ENCODE measurements around the gene TMEM165.
A peak's percentile ranks its signal among the peaks of the same experiment; 100 is the strongest.

TMEM165 gene

DNA sequence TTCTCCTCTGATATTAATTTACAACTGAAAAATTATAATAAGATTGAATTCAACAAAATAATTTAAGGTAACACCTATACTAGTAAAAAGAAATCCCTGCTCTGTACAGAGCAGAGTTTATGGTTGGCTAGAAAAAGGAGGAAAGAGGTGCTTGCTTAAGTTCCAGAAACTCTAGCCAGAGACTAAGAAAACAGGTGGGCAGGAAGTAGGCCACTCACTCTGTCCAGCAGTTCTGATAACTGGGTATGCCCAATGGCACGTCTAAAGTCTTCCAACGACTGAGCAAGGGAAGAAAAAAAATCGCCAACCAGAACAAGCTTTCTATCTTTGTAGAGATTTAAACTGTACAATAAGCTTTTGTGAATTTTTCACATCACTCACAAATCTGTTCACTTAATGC is 42.1 kb downstream of the TMEM165 start:
- peaks cover 82% of the 10 kb centered on the region for H3K36me3 Mint-ChIP-seq (ENCODE audit: low read depth)
- no peaks in the 10 kb centered on the region for H3K9me3 Mint-ChIP-seq
- intact Hi-C loops (cut with micrococcal nuclease) = loop anchor here (10.0 kb wide), 1 partner anchor 107 kb away; the partner anchor contains the start of gene CLOCK
- no peak overlapping the region for H3K27ac Mint-ChIP-seq
- H3K4me1 Mint-ChIP-seq (ENCODE audit: low read depth) = no peaks in the 10 kb centered on the region
- H3K27me3 Mint-ChIP-seq = no peaks in the 10 kb centered on the region
- H3K4me3 Mint-ChIP-seq = no peak overlapping the region

DNA sequence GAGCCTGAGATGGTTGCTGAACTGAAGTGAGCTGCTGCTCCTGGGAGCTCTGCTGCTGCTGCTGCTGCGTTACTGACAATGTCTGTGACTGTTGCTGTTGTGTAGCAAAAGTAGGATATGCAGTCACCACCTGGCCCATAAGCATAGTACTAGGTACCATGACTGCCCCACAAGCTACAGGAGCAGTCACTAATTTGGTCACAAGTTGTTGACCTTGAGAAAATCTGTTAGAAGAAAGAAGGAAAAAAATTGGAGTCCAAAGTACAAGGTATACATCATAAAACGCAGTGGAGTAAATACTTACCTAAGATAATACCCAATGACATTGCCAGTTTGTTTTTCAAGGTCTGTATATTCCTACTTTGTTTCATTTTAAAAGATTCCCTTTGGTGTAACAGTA is 42.6 kb downstream of the TMEM165 start:
- H3K27ac Mint-ChIP-seq = no peak overlapping the region

DNA sequence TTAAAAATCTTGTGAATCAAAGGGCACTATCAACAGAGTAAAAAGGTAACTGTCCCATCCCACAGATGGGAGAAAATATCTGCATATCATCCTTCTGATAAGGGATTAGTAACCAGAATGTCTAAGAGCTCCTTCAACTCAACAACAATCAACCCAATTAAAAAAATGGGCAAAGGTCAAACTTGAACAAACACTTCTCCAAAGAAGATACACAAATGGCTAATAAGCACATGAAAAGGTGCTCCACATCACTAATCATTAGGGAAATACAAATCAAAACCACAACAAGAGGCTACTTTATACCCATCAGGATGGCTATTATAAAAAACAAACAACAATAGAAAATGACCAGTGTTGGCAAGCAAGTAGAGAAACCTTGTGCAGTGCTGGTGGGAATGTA is 43.3 kb downstream of the TMEM165 start:
- Mint-ChIP-seq H3K27me3 (no peaks in the 10 kb centered on the region), H3K9me3 (no peaks in the 10 kb centered on the region), H3K4me1 (ENCODE audit: low read depth) (no peaks in the 10 kb centered on the region), H3K27ac (no peak overlapping the region), H3K4me3 (no peak overlapping the region), H3K36me3 (ENCODE audit: low read depth) (peaks cover 79% of the 10 kb centered on the region)
- intact Hi-C loops (cut with micrococcal nuclease) = loop anchor here (10.0 kb wide), 1 partner anchor 106 kb away; the partner anchor contains the start of gene CLOCK

More for the DNA sequence above, 42.6 kb downstream of the TMEM165 start:
- Mint-ChIP-seq H3K27me3 (no peaks in the 10 kb centered on the region), H3K4me3 (no peak overlapping the region), H3K9me3 (no peaks in the 10 kb centered on the region), H3K36me3 (ENCODE audit: low read depth) (peaks cover 77% of the 10 kb centered on the region), H3K4me1 (ENCODE audit: low read depth) (no peaks in the 10 kb centered on the region)
- intact Hi-C loops (cut with micrococcal nuclease) = loop anchor here (10.0 kb wide), 1 partner anchor 106 kb away; the partner anchor contains the start of gene CLOCK

DNA sequence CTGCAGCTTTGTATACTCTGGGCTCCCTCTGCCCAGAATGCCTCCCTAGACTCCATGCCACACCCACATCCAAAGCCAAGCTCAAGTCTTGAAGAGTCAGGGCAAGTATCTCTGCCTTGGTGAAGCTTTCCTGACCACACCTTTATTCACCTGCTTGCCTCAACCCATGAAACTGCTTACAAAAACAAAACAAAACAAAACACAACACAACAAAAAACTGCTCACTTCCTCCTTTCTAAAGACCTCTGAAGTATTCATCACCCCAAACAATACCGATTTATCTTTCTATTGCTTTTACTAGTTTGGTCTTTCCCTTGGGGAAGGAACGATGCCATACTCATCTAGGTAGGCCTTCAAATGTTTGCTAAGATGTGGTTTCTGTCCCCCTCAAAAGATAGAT is 45.0 kb downstream of the TMEM165 start:
- Mint-ChIP-seq H3K27me3 (no peaks in the 10 kb centered on the region), H3K27ac (peak overlapping the region; percentile 7), H3K9me3 (no peaks in the 10 kb centered on the region), H3K4me1 (ENCODE audit: low read depth) (no peaks in the 10 kb centered on the region), H3K4me3 (no peak overlapping the region), H3K36me3 (ENCODE audit: low read depth) (peaks cover 68% of the 10 kb centered on the region)
- intact Hi-C loops (cut with micrococcal nuclease) = no loop called here

DNA sequence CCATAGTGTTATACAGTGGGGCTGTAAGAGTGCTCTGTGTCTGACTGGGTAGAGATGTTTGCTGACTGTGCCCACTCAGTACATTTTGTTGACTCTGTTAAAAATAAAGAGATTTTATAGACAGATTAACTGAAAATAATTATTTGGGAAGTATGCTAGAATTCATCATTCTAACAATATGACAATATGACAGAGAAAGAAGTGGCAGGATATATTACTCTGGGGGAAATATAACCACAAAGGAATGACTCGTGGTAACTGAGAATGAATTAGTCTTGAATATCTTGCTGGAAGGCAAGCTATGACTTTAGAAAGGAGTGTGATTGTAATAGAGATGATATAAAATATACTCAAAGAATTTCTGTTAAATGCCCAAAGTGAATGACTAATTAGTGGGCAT is 46.8 kb downstream of the TMEM165 start:
- intact Hi-C loops (cut with micrococcal nuclease) = no loop called here
- H3K36me3 Mint-ChIP-seq (ENCODE audit: low read depth) = peaks cover 63% of the 10 kb centered on the region
- H3K27ac Mint-ChIP-seq = no peak overlapping the region
- no peaks in the 10 kb centered on the region for H3K9me3 Mint-ChIP-seq
- no peak overlapping the region for H3K4me3 Mint-ChIP-seq
- no peaks in the 10 kb centered on the region for H3K4me1 Mint-ChIP-seq (ENCODE audit: low read depth)
- no peaks in the 10 kb centered on the region for H3K27me3 Mint-ChIP-seq

DNA sequence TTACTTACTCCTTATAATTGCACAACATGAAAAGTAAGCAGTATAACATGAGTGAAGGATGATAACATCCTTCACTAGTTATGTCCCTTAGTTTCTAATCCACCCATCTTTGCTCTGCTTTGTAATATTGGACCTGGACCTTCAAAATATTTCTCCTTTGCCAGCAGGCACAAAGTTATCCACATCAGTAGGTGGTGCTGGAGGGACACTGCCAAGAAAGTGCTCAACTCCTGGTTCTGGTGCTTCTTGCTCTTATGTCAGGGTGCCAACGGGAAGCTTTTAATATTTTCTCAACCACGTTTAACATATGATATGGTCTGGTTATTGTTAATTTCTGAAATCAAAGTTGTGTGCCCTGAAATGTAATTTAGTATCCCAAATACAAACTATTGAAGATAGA is 49.1 kb downstream of the TMEM165 start:
- intact Hi-C loops (cut with micrococcal nuclease) = no loop called here

DNA sequence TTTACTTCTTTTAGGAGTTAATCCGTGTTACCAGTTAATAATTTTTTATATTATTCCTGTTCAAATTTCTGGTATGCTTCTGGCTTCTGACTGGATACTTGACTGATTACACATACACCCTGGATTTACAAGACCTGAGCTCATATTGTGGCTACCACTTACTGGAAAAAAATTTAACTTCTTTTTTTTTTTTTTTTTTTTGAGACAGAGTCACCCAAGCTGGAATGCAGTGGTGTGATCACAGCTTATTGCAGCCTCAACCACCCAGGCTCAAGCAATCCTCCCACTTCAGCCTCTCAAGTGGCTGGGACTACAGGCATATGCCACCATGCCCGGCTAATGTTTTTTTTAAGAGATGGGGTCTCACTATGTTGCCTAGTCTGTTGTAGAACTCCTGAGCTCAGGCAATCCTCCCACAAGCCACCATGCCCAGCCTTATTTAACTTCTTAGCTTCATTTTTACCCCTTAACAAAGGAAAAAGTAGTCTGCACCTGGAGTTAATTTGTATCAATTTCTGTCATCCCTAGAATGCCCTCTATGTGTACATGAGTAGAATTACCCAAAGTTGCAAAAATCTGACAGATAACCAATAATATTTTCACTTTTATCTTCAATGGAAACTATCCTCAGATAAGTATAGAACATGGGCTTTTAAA is 50.3 kb downstream of the TMEM165 start:
- no peak overlapping the region for H3K4me3 Mint-ChIP-seq

More for the DNA sequence above, 49.1 kb downstream of the TMEM165 start:
- no peak overlapping the region for H3K27ac Mint-ChIP-seq
- no peaks in the 10 kb centered on the region for H3K9me3 Mint-ChIP-seq
- H3K36me3 Mint-ChIP-seq (ENCODE audit: low read depth) = peaks cover 61% of the 10 kb centered on the region
- H3K27me3 Mint-ChIP-seq = no peaks in the 10 kb centered on the region
- H3K4me1 Mint-ChIP-seq (ENCODE audit: low read depth) = no peaks in the 10 kb centered on the region
- no peak overlapping the region for H3K4me3 Mint-ChIP-seq

DNA sequence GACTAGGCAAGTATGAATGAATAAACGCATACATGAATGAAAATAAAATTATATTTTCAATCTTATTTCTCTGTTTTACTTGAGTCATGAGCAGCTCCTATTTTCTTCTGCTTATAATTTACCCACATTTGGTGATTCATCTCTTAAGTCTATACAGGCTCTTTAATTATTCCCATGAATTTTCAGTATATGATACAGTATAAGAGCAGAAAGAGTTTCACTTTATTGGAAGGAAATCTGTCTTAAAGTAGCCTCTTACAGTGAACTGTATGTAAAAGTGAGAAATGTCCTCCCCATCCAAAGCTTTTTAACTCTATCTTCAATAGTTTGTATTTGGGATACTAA is 50.8 kb downstream of the TMEM165 start:
- intact Hi-C loops (cut with micrococcal nuclease) = no loop called here
- Mint-ChIP-seq H3K27ac (no peak overlapping the region), H3K4me1 (ENCODE audit: low read depth) (no peaks in the 10 kb centered on the region), H3K36me3 (ENCODE audit: low read depth) (peaks cover 61% of the 10 kb centered on the region), H3K4me3 (no peak overlapping the region), H3K27me3 (no peaks in the 10 kb centered on the region), H3K9me3 (no peaks in the 10 kb centered on the region)

More for the DNA sequence above, 50.3 kb downstream of the TMEM165 start:
- no peaks in the 10 kb centered on the region for H3K9me3 Mint-ChIP-seq
- no peak overlapping the region for H3K27ac Mint-ChIP-seq
- H3K4me1 Mint-ChIP-seq (ENCODE audit: low read depth) = no peaks in the 10 kb centered on the region
- H3K36me3 Mint-ChIP-seq (ENCODE audit: low read depth) = peaks cover 61% of the 10 kb centered on the region
- intact Hi-C loops (cut with micrococcal nuclease) = no loop called here
- no peaks in the 10 kb centered on the region for H3K27me3 Mint-ChIP-seq

DNA sequence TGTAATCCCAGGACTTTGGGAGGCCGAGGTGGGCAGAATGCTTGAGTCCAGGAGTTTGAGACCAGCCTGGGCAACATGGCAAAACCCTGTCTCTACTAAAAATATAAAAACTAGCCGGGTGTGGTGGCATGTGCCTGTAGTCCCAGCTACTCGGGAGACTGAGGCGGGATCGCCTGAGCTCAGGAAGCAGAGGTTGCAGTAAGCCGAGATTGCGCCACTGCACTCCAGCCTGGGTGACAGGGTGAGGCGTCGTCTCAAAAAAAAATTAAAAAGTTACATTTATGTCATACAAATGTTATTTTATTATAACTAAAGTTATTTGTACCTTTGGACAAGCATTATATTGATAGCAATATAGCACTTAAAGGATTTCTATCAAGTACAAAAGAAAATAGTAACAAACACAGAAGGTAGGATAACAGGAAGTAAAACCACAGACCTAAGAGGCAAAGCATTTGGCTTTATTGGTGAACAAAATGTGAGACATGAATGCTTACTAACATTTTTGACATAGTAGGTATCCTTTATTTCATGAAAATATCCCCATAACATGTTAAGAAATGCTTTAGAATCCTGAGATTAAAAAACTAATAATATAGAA is 51.5 kb downstream of the TMEM165 start:
- intact Hi-C loops (cut with micrococcal nuclease) = no loop called here
- H3K4me3 Mint-ChIP-seq = no peak overlapping the region
- H3K27ac Mint-ChIP-seq = no peak overlapping the region
- no peaks in the 10 kb centered on the region for H3K4me1 Mint-ChIP-seq (ENCODE audit: low read depth)
- H3K36me3 Mint-ChIP-seq (ENCODE audit: low read depth) = peaks cover 67% of the 10 kb centered on the region
- no peaks in the 10 kb centered on the region for H3K27me3 Mint-ChIP-seq
- no peaks in the 10 kb centered on the region for H3K9me3 Mint-ChIP-seq

DNA sequence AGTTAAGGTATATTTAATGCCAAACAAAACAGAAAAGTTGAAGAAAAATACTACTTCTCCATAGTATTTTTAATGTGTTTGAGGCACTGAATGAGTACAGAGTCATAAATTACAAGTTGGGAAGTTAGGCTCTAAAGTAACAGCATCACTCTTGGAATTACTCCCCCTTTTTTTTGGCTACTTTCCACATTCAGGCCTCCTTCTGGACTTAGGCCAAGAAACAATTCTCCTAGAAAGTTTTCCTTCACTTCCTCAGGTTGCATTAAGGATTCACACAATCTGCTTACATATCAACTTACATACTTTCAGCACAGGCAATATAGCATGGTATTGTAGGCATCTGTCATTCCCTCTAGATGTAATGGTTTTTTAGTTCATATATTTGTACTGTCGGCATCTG is 52.1 kb downstream of the TMEM165 start:
- H3K9me3 Mint-ChIP-seq = no peaks in the 10 kb centered on the region
- intact Hi-C loops (cut with micrococcal nuclease) = no loop called here
- peaks cover 66% of the 10 kb centered on the region for H3K36me3 Mint-ChIP-seq (ENCODE audit: low read depth)
- no peaks in the 10 kb centered on the region for H3K27me3 Mint-ChIP-seq
- no peaks in the 10 kb centered on the region for H3K4me1 Mint-ChIP-seq (ENCODE audit: low read depth)
- H3K27ac Mint-ChIP-seq = no peak overlapping the region
- no peak overlapping the region for H3K4me3 Mint-ChIP-seq

DNA sequence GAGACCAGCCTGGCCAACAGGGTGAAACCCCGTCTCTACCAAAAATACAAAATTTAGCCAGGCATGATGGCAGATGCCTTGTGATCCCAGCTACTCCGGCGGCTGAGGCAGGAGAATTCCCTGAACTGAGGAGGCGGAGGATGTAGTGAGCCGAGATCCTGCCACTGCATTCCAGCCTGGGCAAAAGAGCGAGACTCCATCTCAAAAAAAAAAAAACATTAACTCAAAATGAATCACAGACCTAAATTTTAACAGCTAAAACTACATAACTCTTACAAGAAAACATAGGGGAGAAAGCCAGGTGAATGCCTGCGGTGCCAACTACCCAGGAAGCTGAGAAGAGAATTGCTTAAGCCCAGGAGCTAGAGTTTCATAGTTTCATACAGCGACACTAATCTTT is 54.8 kb downstream of the TMEM165 start:
- peaks cover 59% of the 10 kb centered on the region for H3K36me3 Mint-ChIP-seq (ENCODE audit: low read depth)
- no peak overlapping the region for H3K27ac Mint-ChIP-seq
- intact Hi-C loops (cut with micrococcal nuclease) = no loop called here
- H3K9me3 Mint-ChIP-seq = no peaks in the 10 kb centered on the region
- H3K4me3 Mint-ChIP-seq = no peak overlapping the region
- H3K27me3 Mint-ChIP-seq = no peaks in the 10 kb centered on the region
- H3K4me1 Mint-ChIP-seq (ENCODE audit: low read depth) = no peaks in the 10 kb centered on the region

DNA sequence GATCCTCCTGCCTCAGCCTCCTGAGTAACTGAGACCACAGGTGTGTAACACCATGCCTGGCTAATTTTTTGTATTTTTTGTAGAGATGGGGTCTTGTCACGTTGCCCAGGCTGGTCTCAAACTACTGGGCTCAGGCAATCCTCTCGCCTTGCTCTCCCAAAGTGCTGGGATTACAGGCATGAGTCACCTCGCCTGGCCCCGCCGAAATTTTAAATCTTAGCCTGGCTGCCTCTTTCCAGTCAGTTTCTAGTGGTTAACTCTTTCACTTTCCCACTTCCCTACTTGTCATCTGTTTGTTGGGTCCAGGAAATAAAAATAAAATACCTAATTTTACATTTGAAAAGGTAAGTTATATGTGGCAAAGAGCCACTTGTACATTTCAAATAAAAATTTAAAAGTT is 62.4 kb downstream of the TMEM165 start:
- intact Hi-C loops (cut with micrococcal nuclease) = no loop called here
- H3K4me3 Mint-ChIP-seq = no peak overlapping the region
- H3K27ac Mint-ChIP-seq = no peak overlapping the region

DNA sequence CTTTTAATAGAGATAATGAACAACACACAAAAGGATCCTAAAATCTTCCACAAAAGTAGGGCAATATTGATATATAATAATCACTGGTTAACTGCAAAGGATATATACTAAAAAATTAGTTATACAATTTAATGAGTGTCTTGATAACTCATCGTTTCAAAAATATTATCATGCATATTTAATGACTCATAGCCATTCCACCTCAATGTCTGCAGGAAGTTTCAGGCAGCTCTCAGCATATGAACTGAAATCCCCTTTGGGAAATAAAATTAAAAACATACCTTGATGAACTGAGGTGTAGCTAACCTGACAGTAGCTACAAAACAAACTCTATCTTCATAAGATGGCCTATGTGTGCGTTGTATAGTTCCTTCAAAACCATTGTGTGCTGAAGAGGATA is 62.9 kb downstream of the TMEM165 start:
- Mint-ChIP-seq H3K4me3 (no peak overlapping the region), H3K36me3 (ENCODE audit: low read depth) (peaks cover 52% of the 10 kb centered on the region), H3K9me3 (no peaks in the 10 kb centered on the region), H3K4me1 (ENCODE audit: low read depth) (no peaks in the 10 kb centered on the region), H3K27ac (no peak overlapping the region), H3K27me3 (no peaks in the 10 kb centered on the region)
- intact Hi-C loops (cut with micrococcal nuclease) = no loop called here

More for the DNA sequence above, 62.4 kb downstream of the TMEM165 start:
- Mint-ChIP-seq H3K4me1 (ENCODE audit: low read depth) (no peaks in the 10 kb centered on the region), H3K9me3 (no peaks in the 10 kb centered on the region), H3K36me3 (ENCODE audit: low read depth) (peaks cover 52% of the 10 kb centered on the region), H3K27me3 (no peaks in the 10 kb centered on the region)

DNA sequence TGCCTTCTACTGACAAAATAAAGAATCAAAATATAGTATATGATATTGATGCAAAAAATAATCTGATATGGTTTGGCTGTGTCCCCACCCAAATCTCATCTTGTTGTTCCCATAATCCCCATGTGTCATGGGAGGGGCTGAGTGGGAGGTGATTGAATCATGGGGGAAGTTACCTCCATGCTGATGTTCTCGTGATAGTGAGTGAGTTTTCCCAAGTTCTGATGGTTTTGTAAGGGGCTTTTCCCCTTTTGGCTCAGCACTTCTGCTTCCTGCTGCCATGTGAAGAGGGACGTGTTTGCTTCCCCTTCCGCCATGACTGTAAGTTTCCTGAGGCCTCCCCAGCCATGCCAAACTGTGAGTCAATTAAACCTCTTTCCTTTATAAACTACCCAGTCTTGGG is 70.2 kb downstream of the TMEM165 start:
- intact Hi-C loops (cut with micrococcal nuclease) = no loop called here
- Mint-ChIP-seq H3K27ac (no peak overlapping the region), H3K4me3 (no peak overlapping the region), H3K36me3 (ENCODE audit: low read depth) (peaks cover 63% of the 10 kb centered on the region), H3K4me1 (ENCODE audit: low read depth) (no peaks in the 10 kb centered on the region), H3K9me3 (peaks cover 13% of the 10 kb centered on the region), H3K27me3 (no peaks in the 10 kb centered on the region)

DNA sequence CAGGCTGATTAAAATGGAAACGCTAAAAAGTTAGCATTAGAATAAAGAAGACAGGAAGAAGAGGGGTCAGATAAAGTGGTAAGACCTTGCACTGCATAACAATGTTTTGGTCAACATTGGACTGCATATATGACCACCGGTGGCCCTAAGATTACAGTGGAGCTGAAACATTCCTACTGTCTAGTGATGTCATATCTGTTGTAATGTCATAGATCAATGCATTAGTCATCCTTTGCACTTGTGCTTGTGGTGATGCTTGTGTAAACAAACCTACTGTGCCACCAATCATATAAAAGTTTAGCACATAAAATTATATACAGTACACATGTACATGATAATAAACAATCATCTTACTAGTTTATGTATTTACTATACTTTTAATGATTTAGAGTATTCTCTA is 73.0 kb downstream of the TMEM165 start:
- no peaks in the 10 kb centered on the region for H3K27me3 Mint-ChIP-seq
- H3K4me3 Mint-ChIP-seq = no peak overlapping the region
- peaks cover 56% of the 10 kb centered on the region for H3K36me3 Mint-ChIP-seq (ENCODE audit: low read depth)
- H3K4me1 Mint-ChIP-seq (ENCODE audit: low read depth) = no peaks in the 10 kb centered on the region
- H3K9me3 Mint-ChIP-seq = peaks cover 13% of the 10 kb centered on the region
- no peak overlapping the region for H3K27ac Mint-ChIP-seq
- intact Hi-C loops (cut with micrococcal nuclease) = no loop called here

Measured in dendritic cell treated with granulocyte-macrophage colony-stimulating factor and Interleukin-4, amounts not matched to agents 40 ng/mL and 50 ng/mL, for 4 days (primary cell).